IPS-NIHi7 (cell line): ENCODE data around the gene SLC7A10.
A peak's percentile ranks its signal among the peaks of the same experiment; 100 is the strongest.
"Not testable (repeated sequence)": the region's sequence is repeated elsewhere in the genome, so short reads cannot be mapped to it uniquely, and the experiment has no call there.

Experiments used
- DNase-seq: peaks from one replicate; pipeline ENCODE4 v3.0.0; 2012; ENCODE audit warnings: mixed read lengths; ENCODE audit errors: extremely low spot score

The SLC7A10 gene

GRCh38 chr19:33216198-33216830, 9.3 kb downstream of the SLC7A10 start:
- peak; percentile 58 for DNase-seq

DNA sequence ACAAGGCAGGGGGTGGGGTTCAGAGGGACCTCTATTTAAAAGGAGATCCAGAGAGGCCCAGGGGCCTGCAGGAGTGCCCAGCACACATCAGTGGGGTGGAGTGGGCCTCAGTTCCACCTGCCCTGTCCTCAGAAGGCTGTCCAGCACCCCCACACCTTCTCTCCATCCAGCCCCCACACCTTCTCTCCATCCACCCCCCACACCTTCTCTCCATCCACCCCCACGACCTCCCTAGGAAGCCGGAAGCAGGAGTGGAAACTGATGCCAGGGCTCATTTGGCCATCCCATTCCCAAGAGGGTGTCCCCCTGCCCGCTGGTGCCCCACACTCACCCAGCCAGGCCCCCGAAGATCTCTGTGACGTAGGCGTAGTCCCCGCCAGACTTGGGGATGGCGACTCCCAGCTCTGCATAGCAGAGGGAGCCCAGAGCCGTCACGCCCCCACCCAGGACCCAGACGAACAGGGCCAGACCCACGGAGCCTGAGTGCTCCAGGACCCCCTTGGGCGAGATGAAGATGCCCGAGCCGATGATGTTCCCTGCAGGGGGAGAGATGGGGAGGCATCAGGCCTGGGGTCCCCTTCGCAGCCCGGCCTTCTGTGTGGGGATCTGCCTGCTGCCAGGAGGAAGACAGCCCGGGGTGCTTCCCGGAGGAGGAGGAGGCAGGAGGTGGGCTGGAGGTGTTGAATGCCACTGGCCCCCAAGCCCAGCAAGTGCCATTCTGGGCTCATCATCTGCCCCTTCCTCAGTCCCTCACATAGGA, 10.0 kb downstream of the SLC7A10 start:
- no peak for DNase-seq

GRCh38 chr19:33214596-33214995, 11.1 kb downstream of the SLC7A10 start:
- DNase-seq, result peak; percentile 81

GRCh38 chr19:33212436-33213172, 13.0 kb downstream of the SLC7A10 start:
- no peak for DNase-seq

- DNase-seq, result no peak
Observed at GRCh38 chr19:33211794-33212435, 13.7 kb downstream of the SLC7A10 start.

DNA sequence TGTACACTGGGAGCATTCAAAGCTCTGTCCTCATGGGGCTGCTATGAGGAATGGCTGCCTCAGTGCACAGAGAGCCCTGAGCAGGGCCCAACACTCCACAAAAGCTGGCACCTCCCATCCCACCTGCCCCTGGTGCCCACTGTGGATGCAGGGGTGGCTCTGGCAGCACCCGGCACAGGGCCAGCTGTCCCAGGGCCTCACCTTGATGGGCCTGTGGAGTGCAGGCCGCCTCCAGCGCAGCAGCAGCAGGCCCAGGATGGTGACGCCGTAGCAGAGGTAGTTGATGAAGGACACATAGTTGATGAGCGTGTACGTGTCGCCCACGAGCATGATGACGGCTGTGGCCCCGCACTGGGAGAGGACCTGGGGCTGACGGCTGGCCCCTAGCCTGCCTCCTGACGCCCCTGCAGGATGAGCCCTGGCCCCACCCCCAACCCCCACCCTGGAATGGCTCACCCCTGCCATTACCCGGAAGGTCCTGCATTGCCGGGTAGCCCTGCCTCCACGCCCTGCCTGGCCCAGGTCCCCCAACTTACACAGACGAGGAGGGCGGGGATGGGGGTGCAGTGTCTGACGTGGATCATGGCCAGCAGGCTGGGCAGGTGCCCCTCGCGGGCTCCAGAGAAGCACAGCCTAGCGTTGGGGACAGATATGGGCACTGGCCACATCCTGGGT, 15.2 kb downstream of the SLC7A10 start:
- DNase-seq, result no peak

- not testable (repeated sequence) for DNase-seq
Observed at GRCh38 chr19:33209850-33210230, 15.8 kb downstream of the SLC7A10 start.

- DNase-seq, result no peak
Observed at GRCh38 chr19:33208904-33209849, 16.5 kb downstream of the SLC7A10 start.

- no peak for DNase-seq
Observed at GRCh38 chr19:33208371-33208895, 17.2 kb downstream of the SLC7A10 start.

GRCh38 chr19:33207903-33208302, 17.7 kb downstream of the SLC7A10 start:
- no peak for DNase-seq

- DNase-seq, result no peak
Observed at GRCh38 chr19:33207040-33207620, 18.5 kb downstream of the SLC7A10 start.

GRCh38 chr19:33206261-33207039, 19.2 kb downstream of the SLC7A10 start:
- DNase-seq, result no peak

- no peak for DNase-seq
Observed at GRCh38 chr19:33205531-33206260, 20.0 kb downstream of the SLC7A10 start.

- DNase-seq, result no peak
Observed at GRCh38 chr19:33205110-33205509, 20.5 kb downstream of the SLC7A10 start.

- DNase-seq, result no peak
Observed at GRCh38 chr19:33204136-33204973, 21.3 kb downstream of the SLC7A10 start.

DNA sequence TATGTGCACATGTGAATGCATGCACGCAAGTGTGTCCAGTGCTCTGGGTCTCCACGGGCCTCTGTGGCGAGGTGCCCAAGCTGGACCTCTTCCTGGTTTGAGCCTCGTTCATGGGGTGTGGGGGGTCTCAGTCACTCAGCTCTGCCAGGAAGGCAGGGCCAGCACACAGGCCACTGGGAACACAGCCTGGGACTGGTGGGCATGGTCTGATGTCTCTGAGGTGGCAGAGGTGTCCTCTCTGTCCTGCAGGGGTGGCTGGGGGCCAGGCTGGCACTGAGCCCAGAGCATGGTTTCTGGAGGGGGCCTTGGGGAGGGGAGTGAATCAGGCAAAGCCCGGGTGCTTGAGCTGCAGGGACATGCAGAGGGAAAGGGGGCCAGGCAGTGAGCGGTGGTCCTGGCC, 22.1 kb downstream of the SLC7A10 start:
- no peak for DNase-seq
